ENCODE data around the gene PUS1.
A peak's percentile ranks its signal among the peaks of the same experiment; 100 is the strongest.

PUS1 gene

GRCh38 chr12:131915000-131915689 is 13.9 kb upstream of the PUS1 start:
- H3K36me3 ChIP-seq, result peaks cover 92% of the 10 kb centered on the region
- H3K4me3 ChIP-seq, result no peak overlapping the region
- H3K4me2 ChIP-seq, result no peak overlapping the region
- H3K4me1 ChIP-seq, result peaks cover 29% of the 10 kb centered on the region
- H4K20me1 ChIP-seq, result peaks cover 86% of the 10 kb centered on the region
- H3K9ac ChIP-seq, result no peak overlapping the region
- no peak overlapping the region for H3K27ac ChIP-seq
- H3K27me3 ChIP-seq, result no peaks in the 10 kb centered on the region
- H3K9me3 ChIP-seq, result no peaks in the 10 kb centered on the region
- no peak for TF ChIP-seq Cebpa-rat (IDR thresholded peaks at IDR 0.05)

GRCh38 chr12:131915823-131916222 is 13.3 kb upstream of the PUS1 start:
- H3K9me3 ChIP-seq, result no peaks in the 10 kb centered on the region
- H3K4me2 ChIP-seq, result no peak overlapping the region
- H4K20me1 ChIP-seq, result peaks cover 86% of the 10 kb centered on the region
- H3K4me1 ChIP-seq, result peaks cover 22% of the 10 kb centered on the region
- H3K27ac ChIP-seq, result 0 out of 2 replicates have a peak overlapping the region, but pooled peaks have one; percentile 4
- H3K4me3 ChIP-seq, result no peak overlapping the region
- no peaks in the 10 kb centered on the region for H3K27me3 ChIP-seq
- TF ChIP-seq Cebpa-rat (IDR thresholded peaks at IDR 0.05), result no peak
- no peak overlapping the region for H3K9ac ChIP-seq
- H3K36me3 ChIP-seq, result peaks cover 92% of the 10 kb centered on the region

- Histone ChIP-seq H3K9me3 (no peaks in the 10 kb centered on the region), H3K4me1 (peaks cover 21% of the 10 kb centered on the region), H3K36me3 (peaks cover 92% of the 10 kb centered on the region), H3K27me3 (no peaks in the 10 kb centered on the region), H3K9ac (no peak overlapping the region), H3K27ac (peak overlapping the region; percentile 4; the same call in 1 of the 2 replicates), H3K4me3 (no peak overlapping the region), H4K20me1 (peaks cover 86% of the 10 kb centered on the region), H3K4me2 (no peak overlapping the region)
- no peak for TF ChIP-seq Cebpa-rat (IDR thresholded peaks at IDR 0.05)
These were observed 12.6 kb upstream of the PUS1 start for GRCh38 chr12:131916306-131917138.

GRCh38 chr12:131917139-131917710 is 11.9 kb upstream of the PUS1 start:
- H3K4me3 ChIP-seq, result no peak overlapping the region
- no peak overlapping the region for H3K9ac ChIP-seq
- peaks cover 92% of the 10 kb centered on the region for H3K36me3 ChIP-seq
- H3K27ac ChIP-seq, result no peak overlapping the region
- no peaks in the 10 kb centered on the region for H3K9me3 ChIP-seq
- peaks cover 21% of the 10 kb centered on the region for H3K4me1 ChIP-seq
- H3K27me3 ChIP-seq, result no peaks in the 10 kb centered on the region
- TF ChIP-seq Cebpa-rat (IDR thresholded peaks at IDR 0.05), result no peak
- H3K4me2 ChIP-seq, result no peak overlapping the region
- peaks cover 86% of the 10 kb centered on the region for H4K20me1 ChIP-seq

- TF ChIP-seq Cebpa-rat (IDR thresholded peaks at IDR 0.05), result no peak
- Histone ChIP-seq H4K20me1 (peaks cover 86% of the 10 kb centered on the region), H3K27ac (no peak overlapping the region), H3K4me3 (no peak overlapping the region), H3K9ac (no peak overlapping the region), H3K9me3 (no peaks in the 10 kb centered on the region), H3K4me1 (peaks cover 21% of the 10 kb centered on the region), H3K27me3 (no peaks in the 10 kb centered on the region), H3K36me3 (peaks cover 92% of the 10 kb centered on the region), H3K4me2 (no peak overlapping the region)
These were observed 11.3 kb upstream of the PUS1 start for GRCh38 chr12:131917711-131918306.

DNA sequence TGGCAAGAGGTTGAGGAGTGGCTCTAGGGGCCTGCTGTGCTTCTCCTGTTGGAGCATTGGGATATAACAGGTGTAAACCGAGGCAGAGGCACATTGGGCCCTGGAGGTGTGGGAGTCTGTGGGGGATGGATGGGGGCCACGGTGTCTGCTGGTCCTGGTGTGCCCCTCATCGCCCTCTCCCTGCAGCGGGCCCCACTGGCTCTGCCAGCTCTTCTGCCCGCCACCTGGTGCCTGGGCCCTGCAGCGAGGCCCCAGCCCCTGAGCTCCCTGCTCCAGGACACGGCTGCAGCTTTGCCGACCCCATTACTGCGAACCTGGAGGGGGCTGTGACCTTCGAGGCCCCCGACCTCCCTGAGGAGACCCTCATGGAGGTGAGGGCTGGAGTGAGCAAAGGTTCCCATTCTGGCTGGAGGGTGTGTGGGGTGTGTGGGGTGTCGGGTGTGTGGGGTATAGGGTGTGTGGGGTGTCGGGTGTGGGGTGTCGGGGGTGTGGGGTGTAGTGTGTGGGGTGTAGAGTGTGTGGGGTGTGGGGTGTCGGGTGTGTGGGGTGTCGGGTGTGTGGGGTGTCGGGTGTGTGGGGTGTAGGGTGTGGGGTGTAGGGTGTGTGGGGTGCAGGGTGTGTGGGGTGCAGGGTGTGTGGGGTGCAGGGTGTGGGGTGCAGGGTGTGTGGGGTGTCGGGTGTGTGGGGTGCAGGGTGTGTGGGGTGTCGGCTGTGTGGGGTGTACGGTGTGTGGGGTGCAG is 10.6 kb upstream of the PUS1 start:
- Histone ChIP-seq H3K4me1 (peaks cover 26% of the 10 kb centered on the region), H3K4me3 (no peak overlapping the region), H3K27me3 (no peaks in the 10 kb centered on the region), H4K20me1 (peaks cover 85% of the 10 kb centered on the region), H3K9ac (no peak overlapping the region), H3K9me3 (no peaks in the 10 kb centered on the region), H3K36me3 (peaks cover 88% of the 10 kb centered on the region), H3K4me2 (no peak overlapping the region), H3K27ac (no peak overlapping the region)
- no peak for TF ChIP-seq Cebpa-rat (IDR thresholded peaks at IDR 0.05)

GRCh38 chr12:131919051-131919347 is 10.1 kb upstream of the PUS1 start:
- no peak for TF ChIP-seq Cebpa-rat (IDR thresholded peaks at IDR 0.05)
- H4K20me1 ChIP-seq, result peaks cover 85% of the 10 kb centered on the region
- H3K27me3 ChIP-seq, result no peaks in the 10 kb centered on the region
- H3K4me2 ChIP-seq, result no peak overlapping the region
- peaks cover 83% of the 10 kb centered on the region for H3K36me3 ChIP-seq
- H3K9ac ChIP-seq, result no peak overlapping the region
- peaks cover 31% of the 10 kb centered on the region for H3K4me1 ChIP-seq
- no peak overlapping the region for H3K4me3 ChIP-seq
- no peaks in the 10 kb centered on the region for H3K9me3 ChIP-seq
- no peak overlapping the region for H3K27ac ChIP-seq

- Histone ChIP-seq H3K4me2 (no peak overlapping the region), H3K4me3 (no peak overlapping the region), H3K27ac (no peak overlapping the region), H3K9ac (no peak overlapping the region), H3K4me1 (peaks cover 36% of the 10 kb centered on the region), H4K20me1 (peaks cover 82% of the 10 kb centered on the region), H3K27me3 (no peaks in the 10 kb centered on the region), H3K36me3 (peaks cover 77% of the 10 kb centered on the region), H3K9me3 (no peaks in the 10 kb centered on the region)
- TF ChIP-seq Cebpa-rat (IDR thresholded peaks at IDR 0.05), result no peak
These were observed 9.5 kb upstream of the PUS1 start for GRCh38 chr12:131919366-131920156.

DNA sequence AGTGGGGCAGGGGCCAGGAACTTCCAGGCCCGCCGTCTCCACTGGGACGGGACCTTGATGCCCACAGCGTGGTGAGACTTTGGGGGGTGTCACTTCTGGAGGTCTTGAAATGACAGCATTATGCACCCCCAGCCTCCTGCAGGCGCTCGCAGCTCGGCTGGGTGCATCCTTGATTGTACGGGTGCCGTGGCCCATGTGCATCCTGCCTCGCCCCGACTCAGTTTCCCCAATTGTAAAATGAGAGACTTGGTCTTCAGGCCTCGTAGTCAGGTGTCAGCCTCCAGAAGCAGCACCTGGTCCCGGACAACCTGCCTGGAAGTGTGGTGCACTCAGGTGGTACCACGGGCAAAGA is 8.9 kb upstream of the PUS1 start:
- no peak overlapping the region for H3K4me2 ChIP-seq
- peaks cover 71% of the 10 kb centered on the region for H3K36me3 ChIP-seq
- no peak overlapping the region for H3K4me3 ChIP-seq
- peaks cover 42% of the 10 kb centered on the region for H3K4me1 ChIP-seq
- H3K27me3 ChIP-seq, result no peaks in the 10 kb centered on the region
- no peak overlapping the region for H3K9ac ChIP-seq
- no peak for TF ChIP-seq Cebpa-rat (IDR thresholded peaks at IDR 0.05)
- no peak overlapping the region for H3K27ac ChIP-seq
- H4K20me1 ChIP-seq, result peaks cover 76% of the 10 kb centered on the region
- no peaks in the 10 kb centered on the region for H3K9me3 ChIP-seq

All from BLaER1 (cell line).